ENCODE measurements around the gene RAMACL.

The RAMACL gene

GRCh38 chr6:166573511-166574216 lies 12.8 kb downstream of the RAMACL start:
- no peak for DNase-seq (ENCODE audit: low spot score)

DNA sequence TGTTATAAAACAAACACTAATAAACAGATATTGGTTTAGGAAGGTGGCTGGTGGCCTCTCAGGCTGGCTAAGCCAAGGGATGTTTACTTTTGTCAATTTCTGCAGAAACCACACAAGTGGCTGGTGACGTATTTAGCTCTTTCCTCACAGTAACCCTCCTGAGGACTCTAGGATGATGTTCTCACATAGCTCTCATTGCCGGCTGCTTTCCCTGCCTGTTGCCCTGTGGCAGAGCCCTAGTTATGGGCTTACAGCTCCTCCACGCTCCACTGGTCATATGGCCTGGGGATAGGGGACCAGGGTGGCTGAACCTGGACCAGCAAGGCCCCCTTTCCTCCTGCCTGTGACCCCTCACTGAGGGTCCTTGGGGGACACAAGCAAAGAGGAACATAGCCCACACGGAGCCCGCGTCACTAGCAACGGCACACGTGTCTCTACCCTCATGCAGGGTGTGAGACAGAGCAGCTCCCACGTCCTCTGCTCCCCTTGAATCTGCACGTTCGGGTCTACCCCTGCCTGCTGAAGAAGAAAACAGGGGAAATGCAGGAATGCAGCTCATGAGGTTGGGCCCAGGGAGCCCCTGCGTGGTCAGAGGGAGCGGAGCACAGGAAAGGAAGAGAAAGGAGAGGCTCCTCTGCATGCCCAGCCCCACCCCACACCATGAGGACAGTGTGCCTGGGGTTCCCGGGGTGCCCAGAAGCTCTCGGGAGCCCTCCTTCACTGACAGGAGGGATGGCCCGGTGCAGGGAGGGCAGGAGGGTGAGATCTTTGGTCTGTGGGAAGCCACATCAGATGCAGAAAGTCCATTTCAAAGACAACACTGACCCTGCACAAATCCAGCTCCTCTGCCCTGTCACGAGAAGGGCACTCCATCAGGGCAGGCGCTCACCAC lies 13.9 kb downstream of the RAMACL start:
- DNase-seq (ENCODE audit: low spot score), result peak; percentile 17

GRCh38 chr6:166570929-166571713 lies 15.4 kb downstream of the RAMACL start:
- DNase-seq (ENCODE audit: low spot score), result no peak

GRCh38 chr6:166569206-166569605 lies 17.3 kb downstream of the RAMACL start:
- no peak for DNase-seq (ENCODE audit: low spot score)

- DNase-seq (ENCODE audit: low spot score), result no peak
Observed at GRCh38 chr6:166567813-166568212, 18.7 kb downstream of the RAMACL start.

- peak; percentile 92 for DNase-seq (ENCODE audit: low spot score)
Observed at GRCh38 chr6:166567107-166567506, 19.4 kb downstream of the RAMACL start.

DNA sequence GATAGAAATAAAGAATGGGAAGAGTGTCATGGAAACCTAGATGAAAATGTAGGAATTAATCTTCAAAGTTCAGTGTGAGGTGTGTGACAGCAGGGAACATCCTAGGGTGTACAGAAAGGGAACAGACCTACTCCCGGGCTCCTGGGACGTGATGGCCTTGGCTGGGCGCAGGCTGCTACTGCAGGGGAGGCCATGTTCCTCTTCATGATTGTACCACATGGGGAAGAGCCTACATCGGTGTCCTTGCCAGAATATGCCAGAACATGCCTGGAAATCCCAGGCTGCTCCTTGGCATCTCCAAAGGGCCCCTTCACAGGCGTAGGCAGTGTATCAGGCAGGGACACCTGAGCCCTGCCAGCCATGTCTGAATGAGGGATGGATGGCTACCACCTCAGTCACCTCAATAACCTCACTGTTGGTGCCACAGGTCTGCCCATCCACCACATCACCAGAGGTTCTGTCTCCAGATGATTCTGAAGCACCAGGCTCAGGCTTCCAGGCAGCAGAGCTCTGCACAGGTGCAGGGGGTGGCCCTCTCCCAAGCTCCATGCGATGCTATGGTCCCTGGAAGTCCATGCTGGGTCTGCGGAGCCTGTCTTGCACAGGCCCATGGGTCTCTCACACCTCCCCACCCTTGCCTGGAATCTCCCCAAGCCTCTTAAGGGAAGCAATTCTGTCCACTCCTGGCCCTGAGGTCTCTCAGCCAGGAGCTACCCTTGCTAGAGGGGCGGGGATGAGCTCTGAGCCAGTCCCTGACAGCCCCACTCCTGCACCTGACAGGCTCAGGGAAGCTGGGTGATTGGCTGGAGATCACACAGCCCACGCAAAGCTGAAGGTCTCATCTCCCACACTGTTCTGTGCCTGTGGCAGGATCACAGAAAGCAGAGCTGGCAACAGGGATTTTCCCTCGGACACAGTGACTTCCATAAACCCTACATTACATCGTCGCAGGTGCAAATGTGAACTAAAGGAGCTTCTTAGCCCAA lies 20.2 kb downstream of the RAMACL start:
- DNase-seq (ENCODE audit: low spot score), result no peak

GRCh38 chr6:166565084-166565967 lies 21.2 kb downstream of the RAMACL start:
- DNase-seq (ENCODE audit: low spot score), result no peak

DNA sequence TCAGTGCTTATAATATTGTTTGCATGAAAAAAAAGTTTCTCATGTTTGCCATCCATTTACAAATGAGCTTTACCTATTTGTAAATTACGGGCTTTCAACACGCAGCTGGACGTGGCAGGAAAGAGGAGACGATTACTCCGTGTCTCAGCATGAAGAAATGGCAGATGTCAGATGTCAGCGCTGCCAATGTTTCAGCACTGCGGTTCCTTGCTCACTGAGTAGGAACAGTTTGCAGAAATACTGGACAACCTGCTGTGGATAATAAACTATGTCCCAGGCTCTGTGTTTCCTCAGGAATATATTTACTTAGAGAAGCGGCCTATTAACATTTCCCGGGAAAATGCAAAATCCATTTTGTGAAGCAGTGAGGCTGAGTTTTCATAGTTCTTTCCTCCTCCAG lies 22.7 kb downstream of the RAMACL start:
- DNase-seq (ENCODE audit: low spot score), result no peak

GRCh38 chr6:166563200-166563599 lies 23.3 kb downstream of the RAMACL start:
- no peak for DNase-seq (ENCODE audit: low spot score)

DNA sequence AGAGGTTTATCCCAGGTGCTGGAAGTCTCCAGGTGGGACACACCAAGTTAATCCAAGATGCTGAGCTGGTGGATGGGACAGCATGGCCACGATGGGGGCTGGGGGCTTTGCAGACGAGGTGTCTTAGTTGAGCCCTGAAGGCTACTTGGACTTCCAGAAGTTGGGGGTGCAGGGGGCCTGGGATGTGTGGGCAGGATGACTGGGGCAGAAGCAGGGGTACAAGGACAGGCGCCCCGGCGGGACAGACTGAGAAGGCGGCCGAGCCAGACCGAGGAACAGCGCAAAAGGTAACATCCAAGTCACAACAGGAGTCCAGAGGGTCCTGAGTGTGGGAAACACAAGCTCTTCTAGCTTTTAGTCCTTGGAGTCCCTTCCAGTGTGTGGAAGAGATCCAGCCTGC lies 23.8 kb downstream of the RAMACL start:
- DNase-seq (ENCODE audit: low spot score), result no peak

GRCh38 chr6:166561771-166562359 lies 24.6 kb downstream of the RAMACL start:
- no peak for DNase-seq (ENCODE audit: low spot score)

- DNase-seq (ENCODE audit: low spot score), result no peak
Observed at GRCh38 chr6:166560222-166560621, 26.3 kb downstream of the RAMACL start.

- no peak for DNase-seq (ENCODE audit: low spot score)
Observed at GRCh38 chr6:166559662-166560061, 26.8 kb downstream of the RAMACL start.

DNA sequence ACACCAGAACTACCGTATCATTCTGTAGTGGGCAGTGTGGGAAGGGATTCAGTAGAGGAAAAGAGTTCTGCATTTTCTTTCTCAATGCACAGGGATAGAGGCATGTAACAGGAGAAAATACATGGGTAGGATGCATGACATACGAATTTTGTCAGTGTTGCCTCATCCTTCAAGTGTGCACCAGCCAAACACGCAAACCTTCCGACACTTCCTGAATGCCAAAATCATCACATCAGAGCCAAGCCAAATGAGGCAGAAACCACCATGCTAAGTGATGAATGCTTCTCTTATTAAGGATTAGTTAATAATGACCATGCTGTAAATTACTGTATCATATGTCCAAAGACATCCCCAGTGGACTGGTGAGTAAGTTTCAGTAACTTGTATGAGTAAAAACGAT lies 27.3 kb downstream of the RAMACL start:
- peak; percentile 91 for DNase-seq (ENCODE audit: low spot score)

DNA sequence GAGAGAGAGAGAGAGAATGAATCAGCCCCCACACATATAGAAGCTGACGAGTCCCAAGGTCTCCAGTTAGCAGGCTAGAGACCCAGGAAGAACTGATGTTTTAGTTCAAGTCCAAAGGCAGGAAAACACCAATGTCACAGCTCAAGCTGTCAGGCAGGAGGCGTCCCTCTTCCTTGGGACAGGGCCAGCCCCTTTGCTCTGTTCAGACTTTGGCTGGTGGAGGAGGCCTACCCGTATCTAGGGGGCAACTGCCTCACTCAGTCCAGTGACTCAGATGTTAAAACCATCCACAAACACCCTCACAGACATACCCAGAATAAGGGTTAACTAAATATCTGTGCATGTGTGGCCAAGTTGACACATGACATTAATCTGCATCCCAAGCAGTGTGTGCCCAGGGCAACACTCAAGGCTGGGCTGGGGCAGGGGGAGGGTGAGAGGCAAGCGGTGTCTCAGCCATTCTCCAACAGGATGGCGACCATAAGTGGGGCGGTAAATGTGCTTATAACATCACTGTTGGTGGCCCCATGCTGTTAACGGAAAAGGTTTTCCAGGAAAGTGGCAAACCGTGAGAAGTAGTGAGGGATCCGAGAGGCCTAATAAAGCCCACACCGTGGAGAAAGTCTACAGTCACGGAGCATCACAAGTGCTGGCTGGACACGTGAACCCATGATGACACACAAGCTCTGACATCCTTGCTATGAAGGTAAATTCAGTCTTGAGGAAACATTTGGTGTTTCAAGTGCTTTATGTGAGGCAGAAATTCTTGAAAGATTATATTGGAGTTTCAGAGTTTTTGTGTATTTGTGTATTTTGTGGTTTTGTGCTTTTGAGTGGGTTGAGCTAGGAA lies 28.1 kb downstream of the RAMACL start:
- peak; percentile 3 for DNase-seq (ENCODE audit: low spot score)

GRCh38 chr6:166556863-166557322 lies 29.6 kb downstream of the RAMACL start:
- peak; percentile 98 for DNase-seq (ENCODE audit: low spot score)

GRCh38 chr6:166556336-166556735 lies 30.1 kb downstream of the RAMACL start:
- peak; percentile 26 for DNase-seq (ENCODE audit: low spot score)

DNA sequence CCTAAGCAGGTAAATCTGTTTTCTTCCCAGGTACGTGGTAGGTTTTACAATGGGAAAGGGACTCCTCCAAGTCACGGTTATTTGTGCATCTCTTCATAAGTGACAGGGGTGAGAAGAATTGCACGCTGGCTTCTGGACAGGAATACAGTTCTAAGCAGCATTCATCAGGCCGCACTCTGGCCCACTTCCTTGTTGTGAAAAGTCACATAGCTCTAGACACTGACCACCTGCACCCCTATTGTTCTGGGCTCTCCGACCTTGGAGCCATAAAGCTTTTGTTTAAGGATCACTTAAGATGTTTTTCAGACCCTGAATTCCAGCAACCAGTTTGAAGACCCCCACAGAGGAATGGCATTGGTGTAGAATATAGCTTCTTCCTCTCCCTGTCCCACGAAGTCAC lies 31.4 kb downstream of the RAMACL start:
- DNase-seq (ENCODE audit: low spot score), result no peak

All from kidney tubule cell (primary cell).